GM12878 (cell line): Measurements from ENCODE around the gene MYO1E.

Source experiments
- EP300 ChIP-seq, 2 experiments: fragments of 150-350 bp in 1 of 2; IDR thresholded peaks; 2 replicates each; pipeline ENCODE4 v1.6.1; 2011 to 2012; ENCODE audit warnings: low read depth in 2 of 2, low read length in 2 of 2, borderline replicate concordance in 1 of 2, improper control_type of control experiment in 1 of 2, inconsistent platforms in 1 of 2; ENCODE audit not compliant: control insufficient read depth in 1 of 2
- EZH2 ChIP-seq: IDR thresholded peaks from 2 replicates; pipeline ENCODE4 v1.6.1; 2012; ENCODE audit warnings: low read depth, mild to moderate bottlenecking, control low read depth, inconsistent platforms, low read length, borderline replicate concordance; ENCODE audit not compliant: control insufficient read depth
- RFX5 ChIP-seq: IDR thresholded peaks from 2 replicates; pipeline ENCODE4 v1.6.1; 2011; ENCODE audit warnings: low read depth, low read length, improper control_type of control experiment
- TARDBP ChIP-seq: IDR thresholded peaks from 2 replicates; pipeline ENCODE4 v1.6.1; 2016; ENCODE audit warnings: borderline replicate concordance
- TF ChIP-seq, protein P1 (sequence below), 3 experiments: IDR thresholded peaks in 2 of 3; conservative IDR thresholded peaks in 1 of 3; 2 replicates each; pipeline ENCODE4 v1.5.1; 2011; ENCODE audit warnings: low read depth in 3 of 3, low read length in 3 of 3, mild to moderate bottlenecking in 3 of 3, control low read depth in 2 of 3, moderate library complexity in 2 of 3, inconsistent platforms in 1 of 3, mixed read lengths in 1 of 3; ENCODE audit not compliant: control insufficient read depth in 2 of 3, insufficient read depth in 1 of 3; ENCODE audit errors: extremely low read depth in 1 of 3

GRCh38 chr15:59338414-59338813 is 34.3 kb downstream of the MYO1E start:
- TF ChIP-seq EP300 (IDR thresholded peaks at IDR 0.05; ENCODE audit: borderline replicate concordance in 1 of 2, control insufficient read depth in 1 of 2, low read depth in 2 of 2, low read length in 2 of 2): no peak
- no peak for TF ChIP-seq EZH2
- no peak for TF ChIP-seq RFX5
- TF ChIP-seq TARDBP: no peak
- TF ChIP-seq, protein P1, sequence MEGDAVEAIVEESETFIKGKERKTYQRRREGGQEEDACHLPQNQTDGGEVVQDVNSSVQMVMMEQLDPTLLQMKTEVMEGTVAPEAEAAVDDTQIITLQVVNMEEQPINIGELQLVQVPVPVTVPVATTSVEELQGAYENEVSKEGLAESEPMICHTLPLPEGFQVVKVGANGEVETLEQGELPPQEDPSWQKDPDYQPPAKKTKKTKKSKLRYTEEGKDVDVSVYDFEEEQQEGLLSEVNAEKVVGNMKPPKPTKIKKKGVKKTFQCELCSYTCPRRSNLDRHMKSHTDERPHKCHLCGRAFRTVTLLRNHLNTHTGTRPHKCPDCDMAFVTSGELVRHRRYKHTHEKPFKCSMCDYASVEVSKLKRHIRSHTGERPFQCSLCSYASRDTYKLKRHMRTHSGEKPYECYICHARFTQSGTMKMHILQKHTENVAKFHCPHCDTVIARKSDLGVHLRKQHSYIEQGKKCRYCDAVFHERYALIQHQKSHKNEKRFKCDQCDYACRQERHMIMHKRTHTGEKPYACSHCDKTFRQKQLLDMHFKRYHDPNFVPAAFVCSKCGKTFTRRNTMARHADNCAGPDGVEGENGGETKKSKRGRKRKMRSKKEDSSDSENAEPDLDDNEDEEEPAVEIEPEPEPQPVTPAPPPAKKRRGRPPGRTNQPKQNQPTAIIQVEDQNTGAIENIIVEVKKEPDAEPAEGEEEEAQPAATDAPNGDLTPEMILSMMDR (IDR thresholded peaks at IDR 0.05 in 2 of 3, conservative IDR thresholded peaks at IDR 0.05 in 1 of 3; ENCODE audit: control insufficient read depth in 2 of 3, extremely low read depth in 1 of 3, insufficient read depth in 1 of 3, low read depth in 3 of 3, low read length in 3 of 3): no peak
